HG03460 (cell line): ENCODE data around the gene SNTG2.
"Not testable (repeated sequence)": the region's sequence is repeated elsewhere in the genome, so short reads cannot be mapped to it uniquely, and the experiment has no call there.

Experiments used
- ATAC-seq: cut with Tn5 transposase; IDR thresholded peaks from one replicate; pipeline ENCODE4 v1.9.1; 2021; ENCODE audit not compliant: unreplicated experiment

SNTG2 gene

GRCh38 chr2:1402064-1402463 lies 451.4 kb downstream of the SNTG2 start:
- no peak for ATAC-seq

DNA sequence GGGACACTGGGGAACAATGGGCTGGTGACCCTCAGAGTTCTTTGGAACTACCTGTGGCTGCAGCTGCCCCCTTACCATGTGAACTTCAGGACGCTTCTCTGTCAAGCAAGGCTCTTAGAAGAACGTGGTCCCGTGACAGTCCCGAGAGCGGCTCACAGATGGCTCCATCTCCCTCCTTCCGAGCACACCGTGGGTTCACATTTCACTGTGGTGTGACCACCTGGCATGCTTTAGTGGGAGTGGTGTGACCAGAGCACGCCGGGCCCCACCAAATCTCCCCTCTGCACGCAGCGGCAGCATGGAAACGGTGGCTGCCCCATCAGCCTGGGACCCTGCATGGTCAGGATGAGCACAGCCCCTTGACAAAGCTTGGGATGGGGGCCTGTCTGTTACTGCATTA lies 452.9 kb downstream of the SNTG2 start:
- no peak for ATAC-seq

DNA sequence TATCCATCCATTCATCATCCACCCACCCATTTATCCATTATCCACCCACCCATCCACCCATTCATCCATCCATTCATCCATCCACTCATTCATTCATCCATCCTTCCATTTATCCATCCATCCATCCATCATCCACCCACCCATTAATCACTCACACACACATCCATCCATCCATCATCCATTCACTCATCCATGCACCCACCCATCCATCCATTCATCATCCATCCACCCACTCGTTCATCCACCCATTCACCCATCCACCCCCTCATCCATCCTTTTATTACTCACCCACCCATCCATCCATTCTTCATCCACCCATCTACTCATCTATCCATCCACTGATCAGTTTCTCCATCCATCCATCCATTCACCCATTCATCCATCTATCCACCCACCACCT lies 454.5 kb downstream of the SNTG2 start:
- no peak for ATAC-seq

GRCh38 chr2:1405967-1406366 lies 455.3 kb downstream of the SNTG2 start:
- no peak for ATAC-seq

DNA sequence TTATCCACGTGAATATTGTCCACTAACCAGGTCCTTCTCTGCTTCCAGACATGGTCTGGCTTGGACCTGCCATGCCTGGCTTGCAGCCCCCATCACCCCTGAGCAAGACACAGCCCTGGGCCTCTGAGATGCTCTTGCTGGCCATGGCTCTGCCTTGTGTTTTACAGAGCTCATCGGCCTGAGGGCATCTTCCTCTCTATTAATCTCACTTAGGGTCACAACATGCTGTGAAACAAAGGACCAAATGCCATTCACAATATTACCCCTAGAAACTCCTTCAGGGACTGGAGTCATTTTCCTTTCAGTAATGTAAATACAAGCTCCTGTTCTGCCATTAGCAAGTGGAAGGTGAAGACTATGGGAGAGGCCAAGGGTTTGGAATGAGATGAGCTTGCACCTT lies 455.8 kb downstream of the SNTG2 start:
- no peak for ATAC-seq

DNA sequence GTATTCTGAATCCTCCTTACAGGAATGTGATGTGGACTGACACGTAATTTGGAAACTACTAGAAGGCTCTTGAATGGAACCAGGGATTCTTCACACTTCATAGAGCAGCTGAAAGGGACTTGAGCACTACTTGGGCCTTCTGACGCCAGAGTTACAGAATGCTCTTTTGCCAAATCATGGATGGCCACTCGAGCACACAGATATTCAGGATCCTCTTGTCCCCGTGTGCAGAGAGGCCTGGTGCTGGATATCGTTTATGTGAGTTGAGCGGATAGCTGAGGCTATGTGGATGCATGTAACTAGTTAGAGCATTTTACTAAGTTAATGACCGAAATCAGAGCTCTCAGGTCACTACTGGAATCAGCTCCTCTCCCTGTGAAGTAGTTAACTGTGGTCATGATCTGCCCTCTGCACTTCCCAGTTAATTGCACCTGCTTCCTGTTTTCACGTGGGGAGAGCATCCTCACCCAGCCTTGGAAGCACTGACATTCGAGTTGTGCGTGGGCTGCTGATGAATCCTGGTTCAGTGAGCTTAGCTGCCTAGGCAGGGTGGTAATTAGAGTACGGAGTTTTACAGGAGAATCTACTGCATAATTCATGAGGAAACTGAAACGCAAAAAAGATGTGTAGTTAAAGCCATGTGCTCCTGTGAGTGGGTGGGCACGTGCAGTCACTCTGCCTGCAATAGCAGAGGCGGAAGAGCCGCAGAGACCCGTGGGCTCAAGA lies 457.5 kb downstream of the SNTG2 start:
- ATAC-seq = no peak

DNA sequence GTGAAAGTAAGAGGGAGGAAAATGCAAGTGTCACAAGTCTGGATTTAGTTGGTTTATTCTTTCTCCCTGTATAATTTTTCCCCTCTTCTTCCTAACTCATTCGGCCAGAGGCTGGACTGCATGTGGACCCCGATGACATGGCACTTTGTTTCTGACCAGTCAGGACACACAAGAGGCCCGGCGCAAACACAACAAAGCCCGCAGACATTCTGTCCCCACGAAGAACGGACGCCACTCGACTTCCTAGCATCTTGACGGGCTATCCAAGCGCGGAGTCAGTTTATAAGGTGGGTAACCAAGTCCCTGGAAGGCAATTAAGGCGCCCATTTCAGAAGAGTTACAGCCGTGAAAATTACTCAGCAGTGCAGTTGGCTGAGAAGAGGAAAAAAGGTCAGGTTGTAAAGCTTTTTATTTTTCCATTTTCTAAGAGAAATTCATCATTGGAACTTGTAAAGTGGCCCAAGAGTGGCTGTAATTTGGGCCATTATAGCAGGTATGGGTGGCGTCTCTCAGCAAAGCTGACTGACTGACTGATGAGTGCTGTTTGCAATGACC lies 462.6 kb downstream of the SNTG2 start, which contains the start of gene TPO:
Gene TPO, plus strand, starts transcription at position 308 of the 555 bp plus-strand sequence. CDS start 946 bp downstream, outside the sequence.
- no peak for ATAC-seq

DNA sequence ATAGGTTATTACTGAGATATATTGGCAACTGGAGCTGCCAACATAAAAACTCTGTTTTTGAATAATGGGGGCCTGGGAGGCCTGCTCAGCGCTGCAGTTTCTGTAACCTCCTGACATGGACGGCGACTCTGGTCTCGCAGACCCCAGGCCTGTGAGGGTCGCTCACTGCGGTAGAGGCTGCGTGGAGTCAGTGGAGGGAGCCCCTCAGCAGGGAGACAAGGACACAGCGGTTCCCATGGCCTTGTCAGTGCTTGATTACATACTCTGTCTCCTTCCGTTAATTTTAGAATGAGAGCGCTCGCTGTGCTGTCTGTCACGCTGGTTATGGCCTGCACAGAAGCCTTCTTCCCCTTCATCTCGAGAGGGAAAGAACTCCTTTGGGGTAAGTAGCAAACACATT lies 463.5 kb downstream of the SNTG2 start:
- no peak for ATAC-seq

DNA sequence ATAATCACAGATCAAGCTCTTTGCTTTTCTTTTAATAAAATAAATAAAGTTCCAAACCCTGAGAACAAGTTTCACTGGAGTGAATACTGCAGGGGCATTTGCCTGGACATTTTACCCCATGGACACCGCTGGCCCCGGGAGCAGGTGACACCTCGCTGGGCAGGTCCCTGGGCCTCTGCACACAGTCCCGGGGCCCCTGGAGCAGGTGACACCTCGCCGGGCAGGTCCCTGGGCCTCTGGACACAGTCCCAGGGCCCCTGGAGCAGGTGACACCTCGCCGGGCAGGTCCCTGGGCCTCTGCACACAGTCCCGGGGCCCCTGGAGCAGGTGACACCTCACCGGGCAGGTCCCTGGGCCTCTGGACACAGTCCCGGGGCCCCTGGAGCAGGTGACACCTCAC lies 464.3 kb downstream of the SNTG2 start:
- not testable (repeated sequence) for ATAC-seq

DNA sequence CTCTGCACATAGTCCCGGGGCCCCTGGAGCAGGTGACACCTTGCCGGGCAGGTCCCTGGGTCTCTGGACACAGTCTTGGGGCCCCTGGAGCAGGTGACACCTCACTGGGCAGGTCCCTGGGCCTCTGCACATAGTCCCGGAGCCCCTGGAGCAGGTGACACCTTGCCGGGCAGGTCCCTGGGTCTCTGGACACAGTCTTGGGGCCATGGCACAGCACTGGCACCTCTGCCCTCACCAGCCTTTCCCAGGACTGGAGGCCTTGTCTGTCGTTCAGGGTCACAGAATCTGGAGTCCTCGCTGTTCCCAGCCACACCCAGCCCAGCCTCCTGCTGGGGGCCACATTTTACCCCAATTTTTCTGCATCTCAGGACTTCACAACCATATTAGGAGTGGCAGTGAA lies 464.9 kb downstream of the SNTG2 start:
- ATAC-seq = no peak
